ENCODE results near the gene MPHOSPH8.

Gene MPHOSPH8

GRCh38 chr13:19633479-19634255 lies at the start of gene MPHOSPH8:
Gene MPHOSPH8 (plus strand): TSS chr13:19633659. CDS start chr13:19633749, 90 bp downstream.
- DNase-seq, result peak; percentile 87

GRCh38 chr13:19586904-19587634 lies 46.4 kb upstream of the MPHOSPH8 start:
- DNase-seq, result no peak

- no peak for DNase-seq
Observed at GRCh38 chr13:19587635-19588300, 45.7 kb upstream of the MPHOSPH8 start.

GRCh38 chr13:19589312-19589711 lies 44.1 kb upstream of the MPHOSPH8 start:
- no peak for DNase-seq

- DNase-seq, result no peak
Observed at GRCh38 chr13:19590423-19590822, 43.0 kb upstream of the MPHOSPH8 start.

- DNase-seq, result no peak
Observed at GRCh38 chr13:19591864-19592263, 41.6 kb upstream of the MPHOSPH8 start.

GRCh38 chr13:19592657-19593180 lies 40.7 kb upstream of the MPHOSPH8 start:
- DNase-seq, result no peak

GRCh38 chr13:19596086-19596485 lies 37.4 kb upstream of the MPHOSPH8 start:
- DNase-seq, result no peak

- DNase-seq, result no peak
Observed at GRCh38 chr13:19596960-19597361, 36.5 kb upstream of the MPHOSPH8 start.

- DNase-seq, result no peak
Observed at GRCh38 chr13:19597523-19597922, 35.9 kb upstream of the MPHOSPH8 start.

GRCh38 chr13:19601749-19602725 lies 31.4 kb upstream of the MPHOSPH8 start:
- DNase-seq, result peak; percentile 9

GRCh38 chr13:19604306-19604705 lies 29.2 kb upstream of the MPHOSPH8 start:
- DNase-seq, result no peak

GRCh38 chr13:19605161-19605955 lies 28.1 kb upstream of the MPHOSPH8 start:
- no peak for DNase-seq

GRCh38 chr13:19606152-19606551 lies 27.3 kb upstream of the MPHOSPH8 start:
- DNase-seq, result no peak

GRCh38 chr13:19606737-19607136 lies 26.7 kb upstream of the MPHOSPH8 start:
- no peak for DNase-seq

GRCh38 chr13:19607523-19608078 lies 25.9 kb upstream of the MPHOSPH8 start:
- no peak for DNase-seq

GRCh38 chr13:19618977-19619376 lies 14.5 kb upstream of the MPHOSPH8 start:
- DNase-seq, result no peak

GRCh38 chr13:19622193-19622592 lies 11.3 kb upstream of the MPHOSPH8 start:
- DNase-seq, result no peak

GRCh38 chr13:19624265-19624664 lies 9.2 kb upstream of the MPHOSPH8 start:
- no peak for DNase-seq

GRCh38 chr13:19632915-19633478 lies 462 bp upstream of the MPHOSPH8 start:
- peak; percentile 35 for DNase-seq
